Raji (cell line): ENCODE results near the gene HECW1.

ENCODE experiments used
- POLR2A ChIP-seq: IDR thresholded peaks from 2 replicates; pipeline ENCODE4 v1.6.1; 2011; ENCODE audit warnings: low read depth, low read length, control low read depth; ENCODE audit not compliant: insufficient read depth

The HECW1 gene

GRCh38 chr7:43479543-43479942 lies 367.1 kb downstream of the HECW1 start:
- TF ChIP-seq POLR2A, result no peak

DNA sequence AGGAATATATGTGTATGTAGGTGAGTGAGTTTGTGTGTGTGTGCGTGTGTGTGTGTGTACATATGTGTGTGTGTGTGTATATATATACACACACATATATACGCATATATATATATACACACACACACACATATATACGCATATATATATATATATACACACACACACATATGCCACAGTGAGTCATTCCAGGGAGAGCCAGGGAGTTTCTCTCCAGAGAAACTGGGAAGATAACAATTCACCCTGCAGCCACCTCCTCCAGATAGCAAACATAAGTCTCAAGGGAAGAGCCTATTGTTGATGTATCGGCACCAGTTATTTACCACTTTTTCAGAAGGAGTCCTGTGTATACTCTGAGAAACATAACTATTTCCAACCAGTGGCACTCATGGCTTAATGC lies 368.1 kb downstream of the HECW1 start:
- TF ChIP-seq POLR2A, result no peak

- no peak for TF ChIP-seq POLR2A
Measured at GRCh38 chr7:43481902-43482678, 369.6 kb downstream of the HECW1 start.

GRCh38 chr7:43482679-43483252 lies 370.3 kb downstream of the HECW1 start:
- no peak for TF ChIP-seq POLR2A

GRCh38 chr7:43484678-43485395 lies 372.4 kb downstream of the HECW1 start:
- no peak for TF ChIP-seq POLR2A

GRCh38 chr7:43485580-43485979 lies 373.1 kb downstream of the HECW1 start:
- TF ChIP-seq POLR2A, result no peak

DNA sequence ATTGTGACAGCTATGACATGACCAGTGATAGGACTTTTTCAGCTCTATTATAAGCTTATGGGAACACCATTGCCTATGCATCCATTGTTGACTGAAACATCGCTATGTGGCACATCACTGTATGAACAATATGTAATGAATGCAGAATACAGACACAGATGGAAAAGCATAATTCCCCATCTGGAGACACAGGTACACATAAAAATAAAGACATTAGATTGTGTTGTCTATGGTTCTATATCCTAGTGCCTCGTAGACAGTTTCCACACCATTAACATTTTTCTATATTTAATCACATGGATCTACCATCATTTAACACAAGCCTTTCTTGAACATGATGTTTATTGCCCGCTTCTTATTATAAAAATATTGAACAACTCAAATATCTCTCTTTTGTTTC lies 374.2 kb downstream of the HECW1 start:
- TF ChIP-seq POLR2A, result no peak

DNA sequence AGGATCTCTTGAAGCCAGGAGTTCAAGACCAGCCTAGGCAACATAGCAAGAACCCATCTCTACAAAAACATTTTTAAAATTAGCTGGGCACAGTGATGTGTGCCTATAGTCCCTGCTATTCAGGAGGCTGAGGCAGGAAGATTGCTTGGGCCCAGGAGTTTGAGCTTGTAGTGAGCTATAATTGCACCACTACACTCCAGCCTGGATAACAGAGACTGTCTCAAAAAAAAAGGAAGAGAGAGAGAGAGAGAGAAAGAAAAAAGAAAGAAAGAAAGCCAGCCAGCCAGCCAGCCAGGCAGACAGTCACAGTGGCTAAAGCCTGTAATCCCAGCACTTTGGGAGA lies 375.3 kb downstream of the HECW1 start:
- no peak for TF ChIP-seq POLR2A

DNA sequence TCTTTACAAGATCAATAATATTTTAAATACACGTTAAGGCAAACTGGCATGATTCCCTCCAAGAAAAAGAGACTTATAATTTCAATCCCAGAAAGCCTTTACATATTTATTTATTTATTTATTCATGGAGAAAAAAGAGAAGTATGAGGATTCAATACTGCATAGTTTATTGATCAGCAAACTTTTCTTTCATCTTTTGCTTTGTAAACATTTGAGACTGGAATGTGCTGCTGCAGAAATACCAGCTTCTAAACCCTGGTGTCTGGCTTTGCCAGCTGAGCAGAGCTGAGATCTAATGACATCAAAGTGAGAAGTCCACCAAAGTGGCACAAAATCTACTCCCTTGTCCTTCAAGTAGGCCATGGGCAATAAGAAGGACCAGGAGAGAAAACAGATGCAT lies 376.8 kb downstream of the HECW1 start:
- TF ChIP-seq POLR2A, result no peak

DNA sequence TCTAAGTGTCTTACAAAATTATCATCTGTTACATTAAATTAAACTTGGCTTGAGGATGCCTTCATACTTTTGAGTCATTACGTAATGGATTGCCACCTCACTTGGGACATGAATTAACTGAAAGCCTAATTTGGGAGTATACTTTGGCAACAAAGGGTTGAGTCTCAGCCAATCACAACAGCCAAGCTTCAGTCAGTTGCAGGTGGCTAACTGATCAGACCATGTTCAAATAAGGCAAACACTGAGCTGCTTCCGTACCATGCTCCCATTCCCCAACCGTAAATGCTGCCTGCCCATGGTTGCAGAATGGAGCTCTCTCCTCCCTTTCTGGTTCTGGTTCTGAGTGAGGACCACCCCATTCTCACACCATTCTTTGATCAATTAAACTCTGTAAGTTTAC lies 377.6 kb downstream of the HECW1 start:
- TF ChIP-seq POLR2A, result no peak

- no peak for TF ChIP-seq POLR2A
Measured at GRCh38 chr7:43491123-43491522, 378.7 kb downstream of the HECW1 start.

GRCh38 chr7:43491984-43492383 lies 379.5 kb downstream of the HECW1 start:
- TF ChIP-seq POLR2A, result no peak

GRCh38 chr7:43492896-43493295 lies 380.4 kb downstream of the HECW1 start:
- TF ChIP-seq POLR2A, result no peak

GRCh38 chr7:43495572-43495971 lies 383.1 kb downstream of the HECW1 start:
- TF ChIP-seq POLR2A, result no peak

DNA sequence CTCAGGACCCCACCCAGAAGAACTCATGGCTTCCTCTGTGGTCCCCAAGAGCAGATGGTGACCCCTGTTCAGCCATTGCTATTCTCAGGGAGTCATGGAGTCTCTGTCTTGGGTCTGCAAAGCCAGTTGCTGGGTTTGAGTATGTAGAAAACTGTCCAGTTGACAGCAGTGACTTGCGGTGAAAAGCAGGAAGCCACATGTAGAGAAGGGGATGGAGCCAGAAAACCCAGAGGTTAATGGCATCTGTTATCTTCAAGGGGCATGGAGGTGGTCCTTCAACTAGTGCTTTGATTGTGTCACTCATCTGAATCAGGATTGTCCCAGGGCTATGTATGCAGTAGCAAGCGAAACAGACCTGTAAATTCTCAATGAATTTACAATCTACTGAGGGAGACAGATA lies 384.1 kb downstream of the HECW1 start:
- TF ChIP-seq POLR2A, result no peak

DNA sequence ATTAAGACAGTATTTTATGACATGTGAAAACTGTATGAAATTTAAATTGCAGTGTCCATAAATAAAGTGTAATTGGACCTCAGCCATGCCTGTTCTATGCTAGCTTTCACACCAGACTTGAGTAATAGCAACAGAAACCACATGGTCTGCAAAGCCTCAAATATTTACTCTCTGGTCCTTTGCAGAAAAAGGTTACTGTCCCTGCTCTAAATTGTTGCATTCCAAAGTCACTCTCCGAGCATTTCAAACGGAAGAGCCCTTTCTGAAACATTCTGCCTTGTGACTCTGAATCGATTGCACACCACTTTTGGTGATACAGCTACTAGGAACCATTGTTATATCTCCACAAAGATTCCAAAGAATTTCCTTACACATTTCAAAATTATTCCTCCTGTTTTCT lies 389.4 kb downstream of the HECW1 start:
- TF ChIP-seq POLR2A, result no peak
